Activated CD4-positive, alpha-beta T cell treated with anti-CD3 and anti-CD28 coated beads for 4 hours (primary cell): ENCODE results near the gene POLR3H.
"Not testable (repeated sequence)": the region's sequence is repeated elsewhere in the genome, so short reads cannot be mapped to it uniquely, and the experiment has no call there.

Source experiments
- DNase-seq, 2 donors: peaks; one replicate each; pipeline ENCODE4 v3.0.0-alpha.2; 2020

Gene POLR3H

DNA sequence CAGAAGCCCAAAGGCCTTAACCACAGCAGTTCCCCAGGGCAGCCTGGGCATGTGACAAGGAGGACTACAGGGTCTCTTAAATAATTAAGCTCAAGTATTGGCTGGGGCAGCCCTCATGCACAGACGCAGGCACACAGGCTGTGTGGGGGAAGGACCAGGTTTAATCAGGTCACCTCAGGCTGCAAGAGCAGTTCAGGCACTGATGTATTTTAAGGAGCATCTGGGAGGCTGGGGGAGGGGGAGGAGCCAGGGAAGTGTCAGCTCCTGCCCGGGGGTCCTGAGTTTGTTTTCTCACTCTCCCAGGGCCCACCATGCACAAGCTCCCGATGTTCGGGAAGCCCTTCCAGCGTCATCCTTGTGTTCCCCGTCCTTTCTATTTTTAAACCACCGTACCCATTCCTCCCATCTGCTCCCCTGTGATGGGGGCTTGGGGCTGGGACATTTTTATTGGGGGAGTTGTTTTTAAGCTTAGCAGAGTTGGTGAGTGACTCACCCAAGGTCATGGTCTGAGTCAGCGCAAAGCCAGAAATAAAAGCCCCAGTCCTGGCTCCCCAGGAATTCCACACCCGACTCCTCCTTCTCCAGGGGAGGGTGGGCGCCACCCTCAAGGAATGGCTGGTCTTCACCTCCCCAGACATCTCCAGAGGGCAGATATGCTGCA lies 18.9 kb upstream of the POLR3H start:
- DNase-seq: no peak

DNA sequence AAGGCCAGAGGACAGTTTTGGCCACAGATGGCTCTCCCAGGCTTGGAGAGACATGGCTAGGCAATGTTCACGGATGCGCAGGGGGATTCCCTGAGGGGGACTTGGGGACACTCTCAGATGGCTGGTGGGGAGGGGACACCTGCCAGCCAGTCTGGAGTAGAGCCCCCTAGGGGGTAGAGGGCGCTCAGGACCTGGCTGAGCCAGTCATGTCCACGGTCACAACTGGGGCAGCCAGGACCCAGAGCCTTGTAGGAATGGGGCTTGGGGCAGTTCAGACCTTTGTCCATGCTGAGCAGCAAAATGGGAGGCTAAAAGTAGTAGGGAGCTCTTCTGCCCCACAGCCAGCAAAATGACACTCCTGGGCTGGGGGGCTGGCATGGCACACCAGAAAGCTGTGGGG lies 18.2 kb upstream of the POLR3H start:
- no peak for DNase-seq

DNA sequence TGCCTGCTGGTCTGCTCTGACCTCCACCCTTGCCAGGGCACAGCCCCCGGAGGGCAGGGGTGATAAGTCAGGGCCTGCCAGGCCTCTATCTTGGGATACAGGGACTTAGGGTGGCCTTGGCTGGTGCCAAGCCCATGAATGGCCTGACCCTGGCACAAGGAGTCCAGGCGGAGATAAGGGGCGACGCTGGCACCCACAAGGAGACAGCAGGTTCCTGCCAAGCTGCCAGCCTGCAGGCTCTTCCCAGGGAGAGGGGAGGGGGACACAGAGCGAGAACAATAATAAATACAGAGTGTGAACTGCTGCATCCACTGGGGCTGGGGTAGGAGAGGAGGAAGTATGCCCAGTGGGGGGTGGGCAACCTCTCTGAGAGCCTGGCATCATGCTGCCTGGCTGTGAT lies 17.5 kb upstream of the POLR3H start:
- DNase-seq: no peak

DNA sequence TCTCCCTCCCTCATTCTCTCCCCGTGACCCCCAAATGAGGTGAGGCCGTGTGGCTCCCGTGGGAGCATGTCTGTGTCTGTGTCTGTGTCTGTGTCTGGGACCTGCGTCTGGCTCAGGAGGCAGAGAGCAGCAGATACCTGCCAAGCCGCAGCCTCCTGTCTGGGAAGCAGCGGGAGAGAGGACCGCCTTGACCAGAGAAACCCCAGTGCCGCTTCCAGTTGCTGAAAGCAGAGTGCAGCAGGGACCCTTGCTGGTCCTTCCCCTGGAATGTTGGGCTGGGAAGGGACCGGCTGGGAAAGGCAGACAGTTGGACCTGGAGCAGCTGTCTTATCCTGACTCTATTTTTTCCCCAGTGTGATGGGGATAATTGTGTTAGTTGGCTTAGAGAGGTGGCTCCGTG lies 17.1 kb upstream of the POLR3H start:
- DNase-seq: no peak

DNA sequence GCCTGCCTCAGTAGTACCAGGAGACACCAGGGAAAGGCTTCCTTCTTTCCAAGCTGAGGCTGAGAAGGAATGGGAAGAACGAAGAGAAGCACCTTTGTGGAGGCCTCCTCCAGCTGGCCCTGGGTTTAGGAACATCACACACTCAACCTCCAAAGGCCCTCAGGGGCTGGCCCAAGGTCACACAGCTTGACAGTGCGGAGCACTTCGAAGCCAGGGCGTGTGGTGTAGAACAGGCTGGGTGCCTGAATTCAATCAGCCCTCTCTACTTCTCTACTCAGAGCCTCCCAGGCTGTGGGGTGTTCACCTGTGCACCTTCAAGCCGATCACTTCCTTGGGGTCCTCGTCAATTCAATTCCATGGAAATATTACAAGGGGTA lies 15.8 kb upstream of the POLR3H start:
- no peak for DNase-seq

DNA sequence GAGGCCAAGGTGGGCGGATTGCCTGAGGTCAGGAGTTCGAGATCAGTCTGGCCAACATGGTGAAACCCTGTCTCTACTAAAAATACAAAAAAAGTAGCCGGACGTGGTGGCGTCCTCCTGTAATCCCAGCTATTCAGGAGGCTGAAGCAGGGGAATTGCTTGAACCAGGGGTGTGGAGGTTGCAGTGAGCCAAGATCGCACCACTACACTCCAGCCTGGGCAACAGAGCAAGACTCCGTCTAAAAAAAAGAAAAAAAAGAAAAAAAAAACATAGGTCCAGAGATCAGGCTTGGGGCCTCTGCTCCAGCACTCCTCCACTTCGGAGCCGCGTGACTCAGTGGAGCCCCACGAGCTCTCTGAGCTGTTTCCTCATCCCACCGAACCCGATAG lies 14.0 kb upstream of the POLR3H start:
- DNase-seq: not testable (repeated sequence)

DNA sequence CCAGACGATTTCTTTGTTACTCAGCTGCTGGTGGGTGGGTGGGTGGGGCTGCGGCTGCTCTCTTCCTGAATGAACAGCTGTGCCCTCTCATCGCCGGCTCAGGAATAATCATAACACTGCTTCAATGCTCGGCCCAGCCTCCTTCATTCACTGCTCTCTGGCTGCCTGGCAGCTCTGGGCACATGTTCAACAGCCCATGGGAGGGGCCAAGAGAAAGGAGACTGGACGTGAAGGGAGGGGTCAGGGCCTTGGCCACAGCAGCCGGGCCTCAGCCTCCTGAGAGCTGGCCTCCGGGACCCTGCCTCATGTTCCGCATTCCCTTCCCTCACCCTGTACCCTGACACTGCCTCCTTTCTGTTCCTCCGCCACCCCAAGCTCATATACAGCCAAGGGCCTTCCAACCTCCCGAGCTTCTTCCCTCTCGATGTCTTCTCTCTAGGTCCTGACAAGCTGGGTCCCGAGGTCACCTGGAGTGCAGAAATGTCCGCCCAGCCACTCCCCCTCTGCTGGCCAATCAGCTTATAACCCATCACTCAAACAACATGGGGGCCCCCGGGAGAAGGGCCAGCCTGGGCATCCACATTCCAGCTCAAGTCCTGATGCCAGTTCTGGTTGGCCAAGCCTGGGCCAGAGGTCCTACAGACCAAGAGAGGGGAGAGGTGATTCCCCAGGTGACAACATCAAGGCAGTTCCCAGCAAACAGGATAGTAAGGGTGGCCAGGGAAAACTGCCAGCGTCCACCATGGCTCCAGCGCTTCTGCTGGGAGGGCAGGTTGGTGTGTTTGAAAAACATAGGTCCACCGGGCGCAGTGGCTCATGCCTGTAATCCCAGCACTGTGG lies 13.4 kb upstream of the POLR3H start:
- DNase-seq: no peak

DNA sequence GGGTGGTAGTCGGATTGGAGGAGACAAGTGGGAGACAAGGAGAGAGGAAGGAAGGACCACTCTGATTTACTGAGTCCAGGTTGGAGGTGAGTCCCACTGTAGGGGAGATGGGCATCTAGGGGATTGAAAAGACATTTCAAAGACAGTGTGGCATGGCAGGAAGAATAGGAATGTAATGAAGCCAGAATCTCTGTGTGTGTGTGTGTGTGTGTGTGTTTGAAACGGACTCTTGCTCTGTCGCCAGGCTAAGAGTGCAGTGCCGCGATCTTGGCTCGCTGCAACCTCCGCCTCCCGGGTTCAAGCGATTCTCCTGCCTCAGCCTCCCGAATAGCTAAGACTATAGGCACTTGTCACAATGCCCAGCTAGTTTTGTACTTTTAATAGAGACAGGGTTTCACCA lies 12.3 kb upstream of the POLR3H start:
- no peak for DNase-seq

DNA sequence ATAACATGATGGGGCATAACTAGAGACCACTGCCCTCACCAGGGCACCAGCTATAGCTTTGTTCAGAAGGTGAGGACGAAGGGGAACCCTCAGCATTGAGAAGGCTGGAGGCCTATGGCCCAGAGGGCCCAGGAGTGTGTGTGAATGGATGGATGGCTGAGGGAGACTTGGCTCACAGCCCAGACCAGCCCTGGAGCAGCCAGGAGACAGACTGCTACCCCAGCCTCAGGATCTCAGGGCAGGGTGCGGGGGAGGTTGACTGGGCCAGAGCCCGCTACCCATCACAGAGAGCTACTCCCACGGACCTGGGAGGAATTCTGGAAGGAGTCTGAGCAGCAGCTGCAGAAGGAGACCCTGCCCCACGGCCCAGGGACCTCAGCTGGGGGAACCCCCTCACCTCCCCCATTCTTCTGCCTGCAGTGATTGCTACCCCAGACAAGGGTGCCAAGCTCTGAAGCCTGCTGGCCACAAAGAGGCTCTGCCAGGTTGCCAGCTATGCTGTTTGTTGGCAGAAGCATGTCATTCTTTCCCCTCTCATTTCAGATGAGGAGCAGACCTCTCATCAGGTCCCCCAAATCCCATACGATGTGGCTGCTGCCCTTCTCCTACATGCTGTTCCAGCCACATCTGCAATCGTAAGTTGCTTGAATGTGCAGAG lies 11.2 kb upstream of the POLR3H start:
- no peak for DNase-seq

DNA sequence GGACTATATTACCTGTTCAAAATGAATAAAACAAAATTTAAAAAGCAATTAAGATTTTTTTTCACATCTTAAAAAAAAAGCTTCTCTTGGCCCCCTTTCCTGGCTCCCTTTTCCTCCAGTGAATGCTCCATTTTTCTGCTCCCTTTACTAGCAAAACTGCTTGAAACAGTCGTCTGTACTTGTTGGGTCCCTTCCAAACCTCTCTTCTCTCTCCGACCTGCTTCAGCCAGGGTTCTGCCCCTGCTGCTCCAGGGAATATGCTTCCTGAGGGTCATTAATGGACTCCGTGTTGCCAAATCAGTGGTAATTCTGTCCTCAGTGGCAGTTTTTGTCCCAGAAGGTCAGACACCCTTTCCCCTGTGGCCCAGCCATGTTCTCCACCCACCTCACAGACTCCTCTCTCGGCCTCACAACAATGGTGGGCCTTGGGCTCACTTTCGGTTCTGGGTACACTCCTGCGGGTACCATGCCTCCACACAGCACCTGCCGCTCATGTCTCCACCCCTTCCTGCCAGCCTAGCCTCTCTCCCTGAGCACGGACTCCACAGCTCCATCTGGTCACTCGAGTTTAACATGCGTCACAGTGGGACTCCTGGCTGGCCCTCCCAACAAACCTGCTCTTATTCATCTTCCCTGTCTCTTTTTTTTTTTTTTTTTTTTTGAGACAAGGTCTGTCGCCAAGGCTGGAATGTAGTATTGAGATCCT lies 7.8 kb upstream of the POLR3H start:
- no peak for DNase-seq

DNA sequence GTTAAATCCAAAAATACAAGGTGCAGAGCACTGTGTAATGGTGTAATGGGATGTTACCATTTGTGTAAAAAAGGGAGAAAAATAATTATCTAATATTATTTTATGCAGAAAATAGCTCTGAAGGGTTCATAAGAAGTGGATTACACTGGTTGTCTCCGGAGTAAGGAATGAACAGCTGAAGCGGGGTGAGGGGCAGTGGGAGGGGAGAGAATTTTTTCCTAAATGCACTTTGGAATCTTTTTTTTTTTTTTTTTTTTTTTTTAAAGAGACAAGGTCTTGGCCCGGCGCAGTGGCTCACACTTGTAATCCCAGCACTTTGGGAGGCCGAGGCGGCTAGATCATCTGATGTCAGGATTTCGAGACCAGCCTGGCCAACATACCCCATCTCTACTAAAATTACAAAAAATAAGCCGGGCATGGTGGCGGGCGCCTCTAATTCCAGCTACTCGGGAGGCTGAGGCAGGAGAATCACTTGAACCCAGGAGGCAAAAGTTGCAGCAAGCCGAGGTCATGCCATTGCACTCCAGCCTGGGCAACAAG lies 6.8 kb upstream of the POLR3H start:
- DNase-seq: no peak

DNA sequence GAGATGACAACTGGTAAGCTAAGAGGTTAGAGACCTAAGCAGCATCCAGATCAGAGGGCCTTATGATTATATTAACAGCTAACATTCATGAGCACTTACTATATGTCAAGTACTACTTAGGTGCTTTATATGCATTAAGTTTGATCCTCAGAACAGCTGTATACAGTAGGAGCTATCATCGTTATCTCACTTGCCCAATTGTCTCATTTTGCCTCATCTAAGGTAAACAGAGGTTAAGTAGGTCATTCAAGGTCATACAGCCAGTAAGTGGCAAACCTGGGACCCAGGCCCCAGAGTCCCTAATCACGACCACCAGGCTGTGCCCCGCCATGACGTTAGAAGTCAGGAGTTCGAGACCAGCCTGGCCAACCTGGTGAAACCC lies 4.6 kb upstream of the POLR3H start:
- DNase-seq: no peak

DNA sequence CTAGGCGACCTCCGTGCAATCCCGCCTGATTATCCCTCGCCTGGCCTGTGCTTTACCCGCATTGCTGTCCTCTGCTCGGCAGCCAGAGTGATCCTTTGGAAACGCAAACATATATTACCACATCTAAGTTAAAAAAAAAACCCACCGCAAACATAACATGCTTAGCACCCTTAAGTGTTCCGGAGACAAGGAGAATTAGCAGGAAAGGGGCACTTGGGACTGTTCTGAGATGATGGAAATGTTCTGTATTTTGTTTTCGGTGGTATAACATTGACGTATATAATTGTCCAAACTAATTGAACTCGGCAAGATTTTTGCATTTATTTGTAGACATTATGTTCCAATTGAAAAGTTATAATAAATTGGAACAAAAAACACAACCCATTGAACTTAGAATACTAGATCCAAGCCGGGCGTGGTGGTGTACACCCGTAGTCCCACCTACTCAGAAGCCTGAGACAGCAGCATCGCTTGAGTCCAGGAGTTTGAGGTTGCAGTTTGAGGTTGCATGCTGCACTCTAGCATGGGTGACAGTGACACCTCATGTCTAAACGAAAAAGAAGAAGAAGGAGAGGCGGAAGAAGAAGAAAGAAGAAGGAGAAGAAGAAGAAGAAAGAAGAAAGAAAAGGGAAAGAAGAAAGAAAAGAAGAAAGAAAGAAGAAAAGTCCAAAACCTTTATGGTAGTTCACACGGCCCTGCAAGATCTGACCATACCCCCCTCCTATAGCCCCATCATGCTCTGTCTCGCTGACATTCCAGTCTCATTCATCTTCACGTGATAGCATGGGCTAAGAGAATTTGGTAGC lies 604 bp upstream of the POLR3H start:
- DNase-seq: no peak

DNA sequence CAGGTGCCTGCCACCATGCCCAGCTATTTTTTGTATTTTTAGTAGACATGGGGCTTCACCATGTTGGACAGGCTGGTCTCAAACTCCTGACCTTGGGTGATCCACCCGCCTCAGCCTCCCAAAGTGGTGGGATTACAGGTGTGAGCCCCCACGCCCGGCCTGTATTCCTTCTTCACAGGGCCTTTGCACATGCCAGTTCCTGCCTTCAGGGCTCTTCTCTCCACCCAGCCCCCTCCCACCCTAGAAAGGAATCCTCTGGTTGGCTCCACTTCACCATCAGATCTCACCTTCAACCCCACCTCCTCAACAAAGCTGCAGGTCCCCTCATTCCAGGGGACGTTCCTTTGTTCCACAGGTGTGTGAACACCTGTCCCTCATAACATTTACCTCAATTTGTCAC lies 2.0 kb downstream of the POLR3H start:
- no peak for DNase-seq

DNA sequence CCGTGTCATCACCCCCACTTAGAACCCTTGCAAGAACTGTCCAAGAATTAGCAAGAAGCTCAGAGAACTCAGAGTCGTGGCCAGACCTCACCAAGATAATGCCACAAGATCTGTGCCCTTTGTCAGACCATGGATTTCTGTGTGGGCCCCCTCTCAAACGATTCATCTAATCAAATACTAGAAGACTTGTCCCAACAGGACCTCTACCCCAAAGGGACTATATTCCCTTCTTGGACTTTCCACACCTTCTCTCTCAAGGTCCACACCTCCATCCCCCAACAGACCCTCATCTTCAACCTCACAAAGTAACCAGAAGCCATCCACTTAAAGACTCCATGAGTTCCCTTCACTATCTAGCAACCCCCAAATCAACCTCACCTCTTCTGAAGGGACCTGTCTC lies 2.8 kb downstream of the POLR3H start:
- DNase-seq: no peak

DNA sequence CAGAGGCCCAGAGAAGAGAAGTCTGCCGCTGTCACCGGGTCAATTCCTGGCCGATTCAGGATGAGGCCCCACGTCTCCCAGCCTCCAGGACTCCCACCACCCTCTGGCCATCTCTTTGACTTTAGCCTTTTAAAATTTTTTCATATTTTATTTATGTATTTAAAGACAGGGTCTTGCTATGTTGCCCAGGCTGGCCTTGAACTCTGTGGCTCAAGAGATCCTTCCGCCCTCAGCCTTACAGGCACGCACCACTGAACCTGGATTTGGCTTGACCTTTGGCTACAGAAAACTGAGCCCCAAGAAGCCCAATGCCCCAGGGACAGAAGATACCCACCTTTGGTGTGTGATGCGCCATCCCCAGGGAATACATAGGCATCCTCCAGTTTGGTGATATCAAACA lies 3.9 kb downstream of the POLR3H start:
- DNase-seq: no peak

DNA sequence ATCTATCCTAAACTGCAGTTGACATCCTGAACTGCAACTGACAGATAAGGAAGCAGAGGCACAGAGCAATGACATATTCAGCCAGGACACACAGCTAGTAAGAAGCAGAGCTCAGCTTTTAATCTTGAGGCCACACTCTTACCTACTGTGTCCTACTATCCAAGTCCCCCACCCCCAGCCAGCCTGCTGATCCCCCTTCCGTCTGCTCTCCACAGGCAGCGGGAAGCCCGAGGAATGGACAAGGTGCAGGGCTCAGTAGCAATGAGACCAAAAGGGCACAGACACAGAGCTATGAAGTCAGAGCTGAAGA lies 4.3 kb downstream of the POLR3H start:
- DNase-seq: no peak

DNA sequence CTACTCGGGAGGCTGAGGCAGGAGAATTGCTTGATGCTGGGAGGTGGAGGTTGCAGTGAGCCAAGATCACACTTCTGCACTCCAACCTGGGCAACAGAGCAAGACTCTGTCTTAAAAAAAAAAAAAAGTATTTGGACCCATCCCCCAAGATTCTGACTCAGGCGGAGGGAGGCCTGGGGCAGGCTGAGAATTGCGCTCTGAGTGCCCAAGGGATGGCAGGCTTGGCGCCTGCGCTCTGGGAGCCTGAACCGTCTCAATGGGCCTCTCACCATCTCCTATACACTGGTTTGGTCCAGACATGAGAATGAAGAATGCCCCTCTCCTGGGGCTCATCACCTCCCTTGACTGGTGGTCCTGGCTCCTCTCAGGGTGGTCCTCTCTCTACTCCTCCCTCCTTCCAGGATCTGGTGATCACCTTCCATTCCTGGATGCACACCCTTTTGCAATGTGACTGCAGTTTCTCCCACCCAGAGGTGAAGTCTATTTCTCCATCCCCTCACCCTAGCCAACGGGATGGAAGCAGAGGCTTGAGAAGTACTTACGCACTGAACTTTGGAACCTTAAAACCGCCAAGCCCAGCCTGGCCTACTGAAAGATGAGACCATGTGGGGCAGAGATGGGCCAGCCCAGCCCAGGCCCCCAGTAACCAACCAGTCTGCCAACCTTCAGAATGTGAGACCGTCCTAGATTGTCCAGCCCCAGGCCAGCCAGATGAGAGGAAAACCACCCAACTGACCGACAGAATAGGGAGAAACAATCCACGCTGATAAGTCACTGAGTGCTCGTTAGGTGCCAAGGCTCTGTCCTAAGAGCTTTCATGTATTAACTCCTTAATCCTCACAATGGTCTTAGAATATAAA lies 4.9 kb downstream of the POLR3H start:
- no peak for DNase-seq

DNA sequence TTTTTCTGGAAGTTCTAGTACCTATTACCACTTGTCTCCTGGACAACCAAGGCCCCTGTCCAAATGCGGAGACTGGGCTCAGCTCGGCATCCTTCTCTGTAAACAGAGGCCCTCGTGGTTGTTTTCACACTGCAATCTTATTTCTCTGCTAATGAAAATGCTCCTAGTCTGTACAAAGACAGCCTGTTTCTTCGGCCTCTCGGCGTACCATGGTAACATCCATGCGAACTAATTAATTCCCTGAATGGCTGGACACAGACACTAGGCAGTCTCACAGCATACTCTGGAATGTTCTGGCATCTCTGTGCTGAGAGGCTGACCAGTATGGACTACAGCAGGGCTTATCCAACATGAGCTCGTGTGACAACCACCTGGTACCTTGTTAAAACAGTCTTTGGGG lies 5.7 kb downstream of the POLR3H start:
- DNase-seq: no peak

DNA sequence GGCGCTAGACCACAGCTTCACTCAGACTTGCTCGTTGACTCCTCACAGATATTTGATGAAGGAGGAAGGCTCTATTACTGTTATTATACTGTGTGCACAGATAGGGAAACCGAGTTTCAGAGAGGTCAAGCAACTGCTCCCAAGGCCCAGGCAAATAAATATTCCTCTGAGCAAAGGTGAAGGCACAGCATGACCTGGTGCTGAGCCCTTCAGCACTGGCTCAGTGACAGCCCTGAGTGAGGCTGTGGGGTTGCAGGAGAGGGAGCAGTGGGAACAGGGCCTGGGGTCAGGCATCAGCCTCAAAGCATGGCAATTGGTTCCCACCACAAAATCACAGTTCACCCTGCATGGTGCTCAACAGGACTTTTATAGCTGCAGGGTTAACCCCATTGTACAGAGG lies 7.1 kb downstream of the POLR3H start:
- no peak for DNase-seq

DNA sequence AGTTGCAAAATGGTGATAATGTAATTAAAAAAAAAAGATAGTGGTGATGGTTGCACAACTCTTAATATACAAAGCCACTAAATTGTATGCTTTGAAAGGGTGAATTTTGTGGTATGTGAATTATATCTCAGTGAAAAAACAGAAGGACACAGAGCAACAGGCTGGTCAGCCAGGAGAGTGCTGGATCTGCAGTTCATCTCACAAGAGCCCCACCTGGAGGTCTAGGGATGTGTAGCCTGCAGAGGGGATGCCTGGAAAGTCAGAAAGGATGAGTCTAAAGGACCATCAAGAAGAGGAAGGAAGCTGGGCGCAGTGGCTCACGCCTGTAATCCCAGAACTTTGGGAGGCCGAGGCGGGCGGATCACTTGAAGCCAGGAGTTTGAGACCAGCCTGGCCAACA lies 9.0 kb downstream of the POLR3H start:
- DNase-seq: no peak

DNA sequence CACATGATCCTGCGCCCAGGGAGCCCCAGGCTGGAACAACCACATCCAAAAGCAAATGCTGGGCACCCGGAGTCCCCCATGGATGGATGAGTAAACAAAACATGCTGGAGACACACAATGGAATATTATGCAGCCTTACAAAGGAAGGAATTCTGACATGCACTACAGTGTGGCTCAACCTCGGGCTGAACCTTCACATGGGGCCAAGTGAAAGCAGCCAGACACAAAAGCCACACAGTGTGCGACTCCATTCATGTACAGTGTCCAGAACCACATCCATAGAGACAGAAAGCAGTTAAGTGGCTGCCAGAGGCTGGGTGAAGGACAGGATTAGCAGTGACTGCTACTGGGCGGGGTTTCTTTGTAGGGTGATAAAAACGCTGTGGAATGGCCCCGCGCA lies 10.1 kb downstream of the POLR3H start:
- DNase-seq: no peak
